GM12892 (cell line): ENCODE data around the gene ISL2.
"Not testable (repeated sequence)": the region's sequence is repeated elsewhere in the genome, so short reads cannot be mapped to it uniquely, and the experiment has no call there.

Source experiments
- DNase-seq: peaks from one replicate; pipeline ENCODE4 v3.0.0; 2011; ENCODE audit not compliant: insufficient read length
- FAIRE-seq: peaks from 2 replicates; lab custom pipeline; 2011; peaks lifted over from hg19 to GRCh38; lab: Jason Lieb, UNC
- POLR2A ChIP-seq: IDR thresholded peaks from 2 replicates; pipeline ENCODE4 v1.6.1; 2011; ENCODE audit warnings: low read depth, low read length, control low read depth
- POLR2AphosphoS5 ChIP-seq: IDR thresholded peaks from 2 replicates; pipeline ENCODE4 v1.6.1; 2011; ENCODE audit warnings: low read depth, low read length, control low read depth
- TAF1 ChIP-seq: IDR thresholded peaks from 2 replicates; pipeline ENCODE4 v1.6.1; 2011; ENCODE audit warnings: low read depth, mild to moderate bottlenecking, control low read depth, low read length, borderline replicate concordance

Gene ISL2

GRCh38 chr15:76312540-76313174 lies 23.9 kb upstream of the ISL2 start:
- FAIRE-seq = no peak
- no peak for DNase-seq
- TF ChIP-seq TAF1 (no peak), POLR2AphosphoS5 (no peak), POLR2A (no peak)

- not testable (repeated sequence) for FAIRE-seq, DNase-seq
These were observed 23.4 kb upstream of the ISL2 start for GRCh38 chr15:76313175-76313567.

GRCh38 chr15:76313731-76314130 lies 22.8 kb upstream of the ISL2 start:
- DNase-seq = no peak
- no peak for FAIRE-seq
- TF ChIP-seq POLR2AphosphoS5 = no peak
- TF ChIP-seq POLR2A = no peak
- no peak for TF ChIP-seq TAF1

- DNase-seq (no peak), FAIRE-seq (no peak)
- TF ChIP-seq POLR2A = no peak
- TF ChIP-seq POLR2AphosphoS5 = no peak
- TF ChIP-seq TAF1 = no peak
These were observed 16.6 kb upstream of the ISL2 start for GRCh38 chr15:76320012-76320411.

GRCh38 chr15:76321171-76321570 lies 15.4 kb upstream of the ISL2 start:
- FAIRE-seq (no peak), DNase-seq (no peak)
- TF ChIP-seq POLR2AphosphoS5 = no peak
- TF ChIP-seq TAF1 = no peak
- no peak for TF ChIP-seq POLR2A

- FAIRE-seq = no peak
- TF ChIP-seq POLR2AphosphoS5 (no peak), POLR2A (no peak), TAF1 (no peak)
These were observed 15.0 kb upstream of the ISL2 start for GRCh38 chr15:76321602-76322001.

GRCh38 chr15:76324066-76324465 lies 12.5 kb upstream of the ISL2 start:
- TF ChIP-seq TAF1 (no peak), POLR2A (no peak), POLR2AphosphoS5 (no peak)
- no peak for FAIRE-seq
- DNase-seq = no peak

More at GRCh38 chr15:76321602-76322001, 15.0 kb upstream of the ISL2 start:
- no peak for DNase-seq

GRCh38 chr15:76325704-76326103 lies 10.9 kb upstream of the ISL2 start:
- FAIRE-seq (no peak), DNase-seq (no peak)
- TF ChIP-seq POLR2AphosphoS5 = no peak
- TF ChIP-seq TAF1 = no peak
- no peak for TF ChIP-seq POLR2A

GRCh38 chr15:76327191-76328105 lies 9.1 kb upstream of the ISL2 start:
- FAIRE-seq (no peak), DNase-seq (no peak)
- no peak for TF ChIP-seq POLR2A
- no peak for TF ChIP-seq POLR2AphosphoS5
- TF ChIP-seq TAF1 = no peak

GRCh38 chr15:76328106-76328696 lies 8.4 kb upstream of the ISL2 start:
- no peak for DNase-seq
- no peak for FAIRE-seq
- TF ChIP-seq POLR2AphosphoS5 (no peak), TAF1 (no peak), POLR2A (no peak)

GRCh38 chr15:76328958-76329357 lies 7.6 kb upstream of the ISL2 start:
- FAIRE-seq (no peak), DNase-seq (no peak)
- no peak for TF ChIP-seq POLR2AphosphoS5
- no peak for TF ChIP-seq TAF1
- no peak for TF ChIP-seq POLR2A
